Progenitor cell of endocrine pancreas (in vitro differentiated cells): Measurements from ENCODE around the gene APOA5. TPM values are rescaled to one million over a fixed set of nuclear protein-coding genes. Genes with fewer than 3 reads are reported as not detected.

Experiments used
- DNase-seq: peaks from one replicate; pipeline ENCODE4 v3.0.0; 2021; ENCODE audit warnings: low spot score; ENCODE audit not compliant: unreplicated experiment
- H3K27ac Mint-ChIP-seq: 2 replicates; pipeline ENCODE4 v1.8.0; 2021; ENCODE audit warnings: mild to moderate bottlenecking, moderate library complexity, mixed read lengths
- H3K27me3 Mint-ChIP-seq: 2 replicates; pipeline ENCODE4 v1.8.0; 2021; ENCODE audit warnings: mixed read lengths
- H3K36me3 Mint-ChIP-seq: 2 replicates; pipeline ENCODE4 v1.8.0; 2022; ENCODE audit warnings: mixed read lengths; ENCODE audit not compliant: insufficient read depth
- H3K4me1 Mint-ChIP-seq: 2 replicates; pipeline ENCODE4 v1.8.0; 2021; ENCODE audit warnings: low read depth, mixed read lengths
- H3K4me3 Mint-ChIP-seq: 2 replicates; pipeline ENCODE4 v1.8.0; 2021; ENCODE audit warnings: low read depth, mild to moderate bottlenecking, moderate library complexity, mixed read lengths
- H3K9me3 Mint-ChIP-seq: 2 replicates; pipeline ENCODE4 v1.8.0; 2021; ENCODE audit warnings: low read depth, mixed read lengths
- CTCF ChIP-seq: fragments of 200-600 bp; sonication (generic); IDR thresholded peaks from one replicate; pipeline ENCODE4 v1.5.0; 2021; ENCODE audit warnings: antibody characterized with exemption, mild to moderate bottlenecking; ENCODE audit not compliant: unreplicated experiment
- total RNA-seq: library from RNA; stranded (reverse); gene quantifications from 2 replicates; pipeline ENCODE4 v1.2.1, GENCODE V29; 2021

Gene APOA5
- total RNA-seq, 1 donor from 2014 or later, result not detected

- H3K36me3 Mint-ChIP-seq, result no peaks in the 10 kb centered on the region
- peaks cover 10% of the 10 kb centered on the region for H3K27me3 Mint-ChIP-seq
- TF ChIP-seq CTCF, result no peak
- no peaks in the 10 kb centered on the region for H3K4me1 Mint-ChIP-seq
- DNase-seq, result no peak
- H3K9me3 Mint-ChIP-seq, result no peaks in the 10 kb centered on the region
- H3K4me3 Mint-ChIP-seq, result no peak overlapping the region
- H3K27ac Mint-ChIP-seq, result no peak overlapping the region
Measured at GRCh38 chr11:116800610-116801009, 8.9 kb upstream of the APOA5 start.

GRCh38 chr11:116798368-116798767, 6.7 kb upstream of the APOA5 start:
- Mint-ChIP-seq H3K4me1 (no peaks in the 10 kb centered on the region), H3K27me3 (peaks cover 3% of the 10 kb centered on the region), H3K36me3 (no peaks in the 10 kb centered on the region), H3K4me3 (no peak overlapping the region), H3K9me3 (no peaks in the 10 kb centered on the region), H3K27ac (no peak overlapping the region)
- no peak for TF ChIP-seq CTCF
- no peak for DNase-seq

GRCh38 chr11:116797816-116798215, 6.1 kb upstream of the APOA5 start:
- peaks cover 3% of the 10 kb centered on the region for H3K4me1 Mint-ChIP-seq
- TF ChIP-seq CTCF, result no peak
- no peak overlapping the region for H3K4me3 Mint-ChIP-seq

DNA sequence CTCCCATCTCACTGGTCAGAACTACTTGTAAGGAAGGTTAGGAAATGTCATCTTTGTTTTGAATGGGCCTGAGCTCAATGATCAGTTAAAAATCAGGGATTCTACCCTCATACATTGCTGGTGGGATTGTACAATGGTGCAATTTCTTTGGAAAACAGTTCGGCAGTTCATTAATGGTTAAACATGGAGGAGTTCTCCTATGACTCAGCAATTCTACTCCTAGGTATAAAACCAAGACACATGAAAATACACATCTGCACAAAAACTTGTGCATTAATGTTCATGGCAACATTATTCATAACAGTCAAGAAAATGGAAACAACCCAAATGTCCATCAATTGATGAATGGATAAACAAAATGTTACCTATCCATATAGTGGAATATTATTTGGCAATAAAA, 4.9 kb upstream of the APOA5 start:
- H3K27ac Mint-ChIP-seq, result no peak overlapping the region
- DNase-seq, result no peak
- H3K4me3 Mint-ChIP-seq, result no peak overlapping the region
- H3K36me3 Mint-ChIP-seq, result no peaks in the 10 kb centered on the region
- no peak for TF ChIP-seq CTCF
- H3K9me3 Mint-ChIP-seq, result no peaks in the 10 kb centered on the region
- H3K4me1 Mint-ChIP-seq, result peaks cover 8% of the 10 kb centered on the region
- H3K27me3 Mint-ChIP-seq, result peaks cover 4% of the 10 kb centered on the region

More at GRCh38 chr11:116797816-116798215, 6.1 kb upstream of the APOA5 start:
- Mint-ChIP-seq H3K9me3 (no peaks in the 10 kb centered on the region), H3K27me3 (peaks cover 5% of the 10 kb centered on the region), H3K36me3 (no peaks in the 10 kb centered on the region), H3K27ac (no peak overlapping the region)
- no peak for DNase-seq

DNA sequence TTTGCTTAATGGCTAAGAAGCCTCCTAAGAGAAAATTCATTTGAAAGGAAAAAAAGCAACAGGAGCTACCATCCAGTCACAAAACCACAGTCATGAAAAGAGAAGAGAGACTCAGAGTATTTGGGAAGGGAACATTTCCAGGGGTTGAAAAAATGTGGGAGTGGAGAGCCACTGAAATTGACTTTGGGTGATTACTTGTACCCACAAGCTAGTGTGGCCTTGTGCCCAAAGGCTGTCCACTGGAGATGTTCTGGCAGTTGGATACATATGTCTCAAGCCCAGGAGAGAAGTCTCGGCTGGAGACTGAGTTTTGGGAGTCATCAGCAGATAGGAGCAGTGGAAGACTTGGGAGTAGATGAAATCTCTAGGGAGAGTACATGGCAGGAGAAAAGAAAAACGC, 3.2 kb upstream of the APOA5 start:
- Mint-ChIP-seq H3K27ac (no peak overlapping the region), H3K36me3 (no peaks in the 10 kb centered on the region), H3K4me1 (peaks cover 8% of the 10 kb centered on the region), H3K27me3 (peaks cover 10% of the 10 kb centered on the region), H3K9me3 (no peaks in the 10 kb centered on the region), H3K4me3 (no peak overlapping the region)
- no peak for DNase-seq
- no peak for TF ChIP-seq CTCF
